NCI-H1417 (cell line): ENCODE results near the gene R3HDM2.
A peak's percentile ranks its signal among the peaks of the same experiment; 100 is the strongest.
"Not testable (repeated sequence)": the region's sequence is repeated elsewhere in the genome, so short reads cannot be mapped to it uniquely, and the experiment has no call there.

Experiments used
- DNase-seq, 3 experiments: peaks; one replicate each; lab custom pipeline; 2025; lab: John Stamatoyannopoulos, UW

R3HDM2 gene

GRCh38 chr12:57426948-57427347 lies 3.9 kb downstream of the R3HDM2 start:
- not testable (repeated sequence) for DNase-seq

DNA sequence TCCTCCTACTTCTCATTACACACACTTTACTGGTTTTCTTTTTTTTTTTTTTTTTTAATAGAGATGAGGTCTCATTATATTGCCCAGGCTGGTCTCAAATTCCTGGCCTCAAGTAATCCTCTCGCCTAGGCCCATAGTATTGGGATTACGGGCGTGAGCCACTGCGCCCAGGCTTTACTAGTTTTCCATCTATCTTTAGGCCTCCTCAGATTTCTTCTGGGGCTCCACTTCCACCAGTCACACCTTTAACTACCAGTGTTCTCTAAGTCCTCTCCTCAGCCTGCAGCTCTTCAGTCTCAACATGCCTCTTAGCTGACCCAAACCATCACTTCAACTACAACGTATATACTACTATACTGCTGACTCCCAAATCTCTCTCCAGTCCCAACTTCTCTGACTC lies 10.4 kb downstream of the R3HDM2 start:
- DNase-seq: no peak

DNA sequence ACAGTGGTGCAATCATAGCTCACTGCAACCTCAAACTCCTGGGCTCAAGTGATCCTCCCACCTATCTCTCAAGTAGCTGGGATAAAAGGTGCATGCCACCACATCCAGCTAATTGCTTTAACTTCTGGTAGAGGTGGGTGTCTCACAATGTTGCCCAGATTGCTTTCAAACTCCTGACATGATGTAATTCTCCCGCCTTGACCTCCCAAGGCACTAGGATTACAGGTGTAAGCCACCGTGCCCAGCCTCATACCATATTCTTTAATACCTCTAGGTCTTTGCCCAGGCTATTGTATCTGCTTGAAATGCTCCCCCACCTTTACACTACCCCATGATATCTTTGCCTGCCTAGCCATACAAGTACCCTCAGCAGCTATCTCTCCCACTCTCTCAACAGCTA lies 11.3 kb downstream of the R3HDM2 start:
- DNase-seq: no peak

DNA sequence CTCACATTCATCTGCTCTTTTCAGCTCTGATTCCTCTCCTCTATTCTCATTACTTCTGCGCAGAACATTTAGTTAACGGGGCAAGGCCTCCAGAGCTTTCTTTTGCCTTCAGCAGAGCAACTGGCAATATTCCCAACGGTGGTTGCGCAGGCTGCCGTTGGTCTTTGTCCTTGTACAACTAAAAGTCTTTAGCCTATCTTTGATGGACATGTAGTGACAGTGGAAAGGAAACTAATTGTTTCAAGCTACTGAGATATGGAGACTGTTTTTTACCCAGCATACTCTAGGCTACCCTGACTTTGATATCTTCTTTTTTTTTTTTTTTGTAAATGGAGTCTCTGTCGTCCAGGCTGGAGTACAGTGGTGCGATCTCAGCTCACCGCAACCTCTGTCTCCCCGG lies 12.6 kb downstream of the R3HDM2 start:
- DNase-seq: no peak

- no peak for DNase-seq
Measured at GRCh38 chr12:57416039-57416996, 14.5 kb downstream of the R3HDM2 start.

GRCh38 chr12:57415088-57415487 lies 15.8 kb downstream of the R3HDM2 start:
- DNase-seq: no peak

DNA sequence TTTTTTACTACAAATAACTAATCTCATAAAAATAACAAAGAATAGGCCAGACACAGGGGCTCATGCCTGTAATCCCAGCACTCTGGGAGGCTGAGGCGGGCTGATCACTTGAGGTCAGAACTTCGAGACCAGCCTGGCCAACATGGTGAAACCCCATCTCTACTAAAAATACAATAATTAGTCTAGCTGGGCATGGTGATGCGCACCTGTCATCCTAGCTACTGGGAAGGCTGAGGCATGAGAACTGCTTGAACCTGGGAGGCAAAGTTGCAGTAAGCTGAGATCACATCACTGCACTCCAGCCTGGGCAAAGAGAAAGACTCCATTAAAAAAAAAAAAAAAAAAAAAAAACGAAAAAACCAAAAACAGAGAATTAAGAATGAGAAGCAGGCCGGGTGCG lies 16.7 kb downstream of the R3HDM2 start:
- not testable (repeated sequence) for DNase-seq

DNA sequence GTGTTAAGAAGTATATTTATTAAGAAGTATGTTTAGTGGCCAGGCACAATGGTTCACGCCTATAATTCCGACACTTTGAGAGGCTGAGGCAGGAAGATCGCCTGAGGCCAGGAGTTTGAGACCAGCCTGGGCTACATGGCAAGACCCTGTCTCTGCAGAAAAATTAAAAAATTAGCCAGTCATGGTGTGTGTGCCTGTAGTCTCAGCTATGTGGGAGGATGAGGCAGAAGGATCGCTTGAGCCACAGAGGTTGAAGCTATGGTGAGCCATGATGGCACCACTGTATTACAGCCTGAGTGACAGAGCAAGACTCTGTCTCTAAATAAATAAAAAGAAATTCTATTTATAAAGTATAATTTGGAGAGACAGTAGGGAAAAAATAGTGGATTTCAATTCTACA lies 20.3 kb downstream of the R3HDM2 start:
- no peak for DNase-seq

GRCh38 chr12:57404966-57405640 lies 25.7 kb downstream of the R3HDM2 start:
- DNase-seq: no peak

DNA sequence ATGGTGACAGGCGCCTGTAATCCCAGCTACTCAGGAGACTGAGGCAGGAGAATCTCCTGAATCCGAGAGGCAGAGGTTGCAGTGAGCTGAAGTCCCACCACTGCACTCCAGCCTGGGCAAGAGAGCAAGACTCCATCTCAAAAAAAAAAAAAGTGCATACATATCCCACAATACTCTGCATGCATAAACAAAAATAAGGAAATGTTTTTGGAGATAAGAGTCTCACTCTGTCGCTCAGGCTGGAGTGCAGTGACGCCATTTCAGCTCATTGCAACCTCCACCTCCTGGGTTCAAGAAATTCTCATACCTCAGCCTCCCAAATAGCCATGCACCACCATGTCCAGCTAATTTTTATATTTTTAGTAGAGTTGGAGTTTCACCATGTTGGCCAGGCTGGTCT lies 28.7 kb downstream of the R3HDM2 start:
- DNase-seq: not testable (repeated sequence)

DNA sequence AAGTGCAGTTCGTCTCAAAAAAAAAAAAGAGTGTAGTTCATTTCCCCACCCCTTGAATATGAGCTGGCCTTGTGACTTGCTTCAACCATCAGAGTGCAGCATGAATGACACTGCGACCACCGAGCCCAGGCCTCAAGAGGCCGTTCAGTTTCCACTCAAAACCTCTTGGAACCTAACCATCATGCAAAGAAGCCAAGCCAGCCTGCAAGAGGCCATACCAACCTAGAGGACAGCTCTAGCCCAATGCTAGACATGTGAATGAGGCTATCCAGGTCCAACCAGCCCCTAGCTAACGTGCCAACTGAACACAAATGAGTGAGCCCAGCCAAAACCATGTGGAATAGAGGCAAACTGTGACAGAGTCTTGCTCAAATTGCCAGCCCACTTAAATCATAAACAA lies 29.7 kb downstream of the R3HDM2 start:
- peak in 2 of 3 experiments; percentile 19 to 20 for DNase-seq

- DNase-seq: not testable (repeated sequence)
Measured at GRCh38 chr12:57399718-57400463, 31.0 kb downstream of the R3HDM2 start.

GRCh38 chr12:57397441-57397840 lies 33.4 kb downstream of the R3HDM2 start:
- DNase-seq: no peak

GRCh38 chr12:57395121-57395520 lies 35.7 kb downstream of the R3HDM2 start:
- no peak for DNase-seq

DNA sequence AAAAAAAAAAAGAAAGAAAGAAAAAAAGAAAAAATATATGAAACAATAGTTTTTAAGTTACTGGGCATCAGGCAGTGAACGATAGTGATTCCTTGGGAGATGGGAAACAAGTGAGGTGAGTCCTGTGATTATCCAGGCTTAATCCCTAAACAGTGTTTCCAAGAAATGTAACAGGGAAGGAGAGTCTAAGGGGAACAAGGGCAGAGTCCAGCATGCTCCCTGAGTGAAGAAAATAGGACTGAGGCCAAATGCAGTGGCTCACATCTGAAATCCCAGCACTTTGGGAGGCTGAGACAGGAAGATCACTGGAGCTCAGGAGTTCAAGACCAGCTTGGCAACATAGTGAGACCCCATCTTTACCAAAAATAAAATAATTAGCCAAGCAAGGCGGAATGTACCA lies 40.7 kb downstream of the R3HDM2 start:
- no peak for DNase-seq

DNA sequence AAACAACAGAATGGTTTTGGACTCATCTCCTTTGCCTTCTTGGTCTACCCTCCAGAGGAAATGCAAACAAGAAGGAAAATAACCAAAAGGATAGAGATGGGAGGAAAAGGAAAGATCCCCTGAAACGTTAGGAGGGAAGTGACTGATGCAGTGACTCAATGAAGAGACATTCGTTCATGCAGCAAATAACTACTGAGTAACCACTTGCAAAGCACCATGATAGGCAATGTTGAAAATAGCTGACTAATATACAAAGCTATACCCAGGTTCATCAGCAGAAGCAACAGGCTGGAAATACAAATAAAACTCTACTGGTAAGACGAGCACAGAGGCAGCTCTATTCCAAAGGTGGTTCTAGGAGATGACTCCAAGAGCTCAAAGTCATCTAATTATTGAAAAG lies 41.8 kb downstream of the R3HDM2 start:
- DNase-seq: no peak

GRCh38 chr12:57388425-57388824 lies 42.4 kb downstream of the R3HDM2 start:
- DNase-seq: no peak

DNA sequence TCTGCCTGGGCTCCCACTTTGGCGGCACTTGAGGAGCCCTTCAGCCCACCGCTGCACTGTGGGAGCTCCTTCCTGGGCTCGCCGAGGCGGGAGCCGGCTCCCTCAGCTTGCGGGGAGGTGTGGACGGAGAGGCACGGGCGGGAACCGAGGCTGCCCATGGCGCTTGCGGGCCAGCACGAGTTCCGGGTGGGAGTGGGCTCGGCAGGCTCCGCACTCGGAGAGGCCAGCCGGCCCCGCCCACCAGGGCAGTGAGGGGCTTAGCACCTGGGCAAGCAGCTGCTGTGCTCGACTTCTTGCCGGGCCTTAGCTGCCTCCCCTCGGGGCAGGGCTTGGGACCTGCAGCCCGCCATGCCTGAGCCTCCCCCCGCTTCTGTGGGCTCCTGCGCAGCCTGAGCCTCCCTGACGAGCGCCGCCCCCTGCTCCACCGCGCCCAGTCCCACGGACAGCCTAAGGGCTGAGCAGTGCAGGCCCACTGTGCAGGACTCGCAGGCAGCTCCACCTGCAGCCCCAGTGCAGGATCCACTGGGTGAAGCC lies 44.6 kb downstream of the R3HDM2 start:
- no peak for DNase-seq

GRCh38 chr12:57385586-57385985 lies 45.3 kb downstream of the R3HDM2 start:
- no peak for DNase-seq

DNA sequence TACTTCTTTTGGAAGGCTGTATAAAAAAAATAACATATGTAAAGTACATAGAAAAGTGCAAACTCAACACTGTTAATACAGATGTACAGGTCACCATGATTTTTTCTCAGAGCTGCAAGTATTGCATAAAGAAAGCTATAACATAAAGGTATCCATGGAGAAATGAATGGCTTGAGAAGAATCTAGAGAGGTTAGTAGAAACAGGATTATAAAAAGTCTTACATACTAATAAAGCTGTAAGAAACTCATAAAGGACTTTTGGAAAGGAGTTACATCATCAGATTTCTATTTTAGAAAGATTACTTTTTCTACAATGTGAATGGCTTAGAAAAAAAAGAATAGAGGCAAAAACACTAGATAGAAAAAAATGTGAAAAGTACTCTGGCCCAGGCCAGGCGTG lies 46.4 kb downstream of the R3HDM2 start:
- no peak for DNase-seq

- DNase-seq: no peak
Measured at GRCh38 chr12:57381693-57382220, 49.1 kb downstream of the R3HDM2 start.

DNA sequence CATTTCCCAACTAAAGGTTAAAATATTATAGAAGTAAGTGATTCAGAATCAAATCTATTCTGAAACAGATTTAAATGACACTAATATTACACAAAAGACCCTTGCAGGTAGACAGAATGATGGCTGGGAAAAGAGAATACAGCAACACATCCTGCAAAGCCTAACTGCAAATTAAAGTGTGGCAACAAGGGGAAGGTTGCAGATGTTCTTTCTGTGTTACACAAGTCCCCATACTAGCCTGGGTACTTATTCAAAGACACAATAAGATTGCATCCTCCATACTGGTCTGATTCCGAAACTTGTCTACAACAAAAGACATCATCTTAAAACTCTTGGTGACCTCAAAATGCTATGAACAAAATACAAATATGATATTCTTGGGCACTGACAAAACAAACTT lies 50.5 kb downstream of the R3HDM2 start:
- no peak for DNase-seq
